Liver (tissue), 3 donors: ENCODE data around the gene CUX1.

Source experiments
- CTCF ChIP-seq: fragments of 150-350 bp; IDR thresholded peaks from 2 replicates; pipeline ENCODE4 v1.5.1; 2017; ENCODE audit warnings: improper control_type of control experiment, low read depth, low read length; ENCODE audit not compliant: missing input control
- EGR1 ChIP-seq, 2 donors: IDR thresholded peaks; 2 replicates each; pipeline ENCODE4 v1.6.1; 2016 to 2018; ENCODE audit warnings: antibody characterized with exemption in 2 of 2, low read depth in 2 of 2
- RAD21 ChIP-seq, 2 donors: IDR thresholded peaks; 2 replicates each; pipeline ENCODE4 v1.6.1; 2016; ENCODE audit warnings: antibody characterized with exemption in 2 of 2, mild to moderate bottlenecking in 2 of 2
- REST ChIP-seq: IDR thresholded peaks from 2 replicates; pipeline ENCODE4 v1.6.1; 2016; ENCODE audit warnings: antibody characterized with exemption, mild to moderate bottlenecking
- SP1 ChIP-seq: IDR thresholded peaks from 2 replicates; pipeline ENCODE4 v1.6.1; 2018; ENCODE audit warnings: antibody characterized with exemption, mild to moderate bottlenecking
- YY1 ChIP-seq: IDR thresholded peaks from 2 replicates; pipeline ENCODE4 v1.6.1; 2016; ENCODE audit warnings: antibody characterized with exemption, mild to moderate bottlenecking
- donor health status: healthy.
- donor health status: healthy.

- TF ChIP-seq YY1: no peak
- no peak for TF ChIP-seq CTCF
- TF ChIP-seq REST: no peak
- no peak for TF ChIP-seq EGR1 (IDR thresholded peaks at IDR 0.05; ENCODE audit: low read depth in 2 of 2)
- TF ChIP-seq RAD21 (IDR thresholded peaks at IDR 0.05): no peak
- no peak for TF ChIP-seq SP1
These were observed 86.1 kb downstream of the CUX1 start for GRCh38 chr7:101903515-101903868.
